NCI-H187 (cell line): ENCODE measurements around the gene CDHR2.
"Not testable (repeated sequence)": the region's sequence is repeated elsewhere in the genome, so short reads cannot be mapped to it uniquely, and the experiment has no call there.

Experiments
- DNase-seq, 2 experiments: peaks; one replicate each; lab custom pipeline; 2025; lab: John Stamatoyannopoulos, UW

The CDHR2 gene

GRCh38 chr5:176596689-176597416, 47.7 kb downstream of the CDHR2 start:
- DNase-seq: no peak

GRCh38 chr5:176597417-176598389, 48.6 kb downstream of the CDHR2 start:
- DNase-seq: no peak

GRCh38 chr5:176599749-176600430, 50.7 kb downstream of the CDHR2 start:
- DNase-seq: not testable (repeated sequence)

GRCh38 chr5:176601901-176602482, 52.9 kb downstream of the CDHR2 start:
- no peak for DNase-seq

GRCh38 chr5:176603091-176603490, 53.9 kb downstream of the CDHR2 start:
- DNase-seq: no peak

GRCh38 chr5:176606032-176606431, 56.9 kb downstream of the CDHR2 start:
- no peak for DNase-seq

- DNase-seq: no peak
These were observed 57.7 kb downstream of the CDHR2 start for GRCh38 chr5:176606875-176607274.

- no peak for DNase-seq
These were observed 59.1 kb downstream of the CDHR2 start for GRCh38 chr5:176608142-176608705.

GRCh38 chr5:176608937-176609723, 60.0 kb downstream of the CDHR2 start:
- DNase-seq: no peak

- DNase-seq: peak; percentile 23 to 45
These were observed 60.7 kb downstream of the CDHR2 start, which contains the start of gene GPRIN1 for GRCh38 chr5:176609724-176610434. Gene GPRIN1, minus strand, starts transcription at chr5:176610156. Its CDS starts 10,322 bp downstream, at chr5:176599834.

- no peak for DNase-seq
These were observed 61.3 kb downstream of the CDHR2 start for GRCh38 chr5:176610435-176610773.

- DNase-seq: no peak
These were observed 62.3 kb downstream of the CDHR2 start for GRCh38 chr5:176611435-176611834.

- no peak for DNase-seq
These were observed 62.9 kb downstream of the CDHR2 start for GRCh38 chr5:176612008-176612407.

- DNase-seq: no peak
These were observed 63.7 kb downstream of the CDHR2 start for GRCh38 chr5:176612855-176613254.

- no peak for DNase-seq
These were observed 65.8 kb downstream of the CDHR2 start for GRCh38 chr5:176614805-176615478.

GRCh38 chr5:176616511-176616910, 67.4 kb downstream of the CDHR2 start:
- DNase-seq: no peak

- DNase-seq: no peak
These were observed 69.6 kb downstream of the CDHR2 start for GRCh38 chr5:176618783-176619182.

- DNase-seq: peak; percentile 78 to 80
These were observed 70.0 kb downstream of the CDHR2 start for GRCh38 chr5:176619203-176619568.

GRCh38 chr5:176619569-176620332, 70.6 kb downstream of the CDHR2 start:
- DNase-seq: no peak
